ENCODE data around the gene ATP9B. TPM values are rescaled to one million over a fixed set of nuclear protein-coding genes. Genes with fewer than 3 reads are reported as not detected.
"Not testable (repeated sequence)": the region's sequence is repeated elsewhere in the genome, so short reads cannot be mapped to it uniquely, and the experiment has no call there.

Gene ATP9B
- polyA plus RNA-seq, 3 donors = 31.4 to 36.7 (median 31.7) TPM

- DNase-seq (ENCODE audit: low read depth in 3 of 3, low spot score in 2 of 3) = no peak
Measured at GRCh38 chr18:79227621-79228020, 158.4 kb downstream of the ATP9B start.

DNA sequence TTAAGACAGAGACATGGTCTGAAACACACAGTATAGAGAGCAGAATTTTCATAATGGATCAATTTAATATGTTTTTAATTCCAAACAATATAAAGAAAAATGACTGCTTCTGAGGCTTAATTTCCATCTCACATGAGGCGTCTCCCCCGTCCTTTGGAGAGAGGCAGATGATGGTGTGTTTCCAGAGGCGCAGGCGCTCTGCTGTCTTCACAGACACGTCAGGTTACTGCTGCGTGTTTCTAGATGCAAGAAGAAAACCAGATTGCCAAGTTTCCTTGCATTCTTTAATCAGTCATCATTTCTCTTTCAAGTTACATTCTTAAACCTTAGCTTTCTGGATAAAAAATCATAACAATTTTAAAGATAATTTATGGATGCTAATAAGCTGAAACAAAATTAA, 160.2 kb downstream of the ATP9B start:
- no peak for DNase-seq (ENCODE audit: low read depth in 3 of 3, low spot score in 2 of 3)

GRCh38 chr18:79234438-79234837, 165.2 kb downstream of the ATP9B start:
- DNase-seq (ENCODE audit: low read depth in 3 of 3, low spot score in 2 of 3) = no peak

GRCh38 chr18:79239631-79240030, 170.4 kb downstream of the ATP9B start:
- no peak for DNase-seq (ENCODE audit: low read depth in 3 of 3, low spot score in 2 of 3)

DNA sequence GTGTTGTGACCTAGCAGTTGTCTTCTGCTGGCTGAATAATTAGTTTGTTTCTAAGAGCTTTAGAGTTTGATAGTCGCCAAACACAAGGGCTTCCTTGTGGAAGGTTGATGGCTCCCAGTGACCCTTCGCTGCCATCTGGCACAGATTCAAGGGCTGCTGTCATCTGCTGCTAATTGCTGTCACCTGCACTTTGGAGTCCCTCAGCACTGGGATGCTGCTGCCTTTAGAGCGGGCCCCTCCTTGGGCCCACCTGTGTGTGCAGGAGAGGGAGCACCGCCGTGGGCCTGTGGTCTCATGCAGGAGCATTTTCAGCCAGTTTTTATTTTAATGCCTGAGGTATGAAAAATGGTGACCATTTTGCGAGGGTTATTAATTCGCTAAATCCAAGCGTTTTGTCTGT, 172.6 kb downstream of the ATP9B start:
- no peak for DNase-seq (ENCODE audit: low read depth in 3 of 3, low spot score in 2 of 3)

DNA sequence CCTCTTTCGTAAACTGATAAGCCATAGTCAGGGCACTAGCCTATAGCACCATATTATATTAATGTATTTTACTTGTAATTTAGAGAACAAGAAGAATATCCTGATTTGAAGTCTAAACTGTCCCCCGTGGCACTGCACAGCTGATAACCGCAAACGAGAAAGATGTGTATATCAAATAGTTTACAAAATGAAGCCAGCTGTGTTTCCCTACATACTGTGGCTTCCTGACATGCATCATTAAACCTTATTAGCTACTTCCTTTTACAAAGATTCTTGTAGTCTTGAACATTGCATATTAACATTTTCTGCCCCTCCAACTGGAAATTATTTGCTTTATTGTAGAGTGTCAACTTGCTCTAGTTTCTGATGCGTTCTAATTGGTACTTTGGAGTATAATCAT, 173.1 kb downstream of the ATP9B start:
- DNase-seq (ENCODE audit: low read depth in 3 of 3, low spot score in 2 of 3) = no peak

DNA sequence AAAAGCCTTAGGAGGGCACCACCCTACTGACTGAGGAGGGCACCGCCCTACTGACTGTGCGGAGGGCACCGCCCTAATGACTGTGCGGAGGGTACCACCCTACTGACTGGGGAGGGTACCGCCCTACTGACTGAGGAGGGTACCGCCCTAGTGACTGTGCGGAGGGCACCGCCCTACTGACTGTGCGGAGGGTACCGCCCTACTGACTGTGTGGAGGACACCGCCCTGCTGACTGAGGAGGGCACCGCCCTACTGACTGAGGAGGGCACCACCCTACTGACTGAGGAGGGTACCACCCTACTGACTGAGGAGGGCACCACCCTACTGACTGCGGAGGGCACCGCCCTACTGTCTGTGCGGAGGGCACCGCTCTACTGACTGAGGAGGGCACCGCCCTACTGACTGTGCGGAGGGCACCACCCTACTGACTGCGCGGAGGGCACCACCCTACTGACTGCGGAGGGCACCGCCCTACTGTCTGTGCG, 176.4 kb downstream of the ATP9B start:
- DNase-seq (ENCODE audit: low read depth in 3 of 3, low spot score in 2 of 3) = no peak

DNA sequence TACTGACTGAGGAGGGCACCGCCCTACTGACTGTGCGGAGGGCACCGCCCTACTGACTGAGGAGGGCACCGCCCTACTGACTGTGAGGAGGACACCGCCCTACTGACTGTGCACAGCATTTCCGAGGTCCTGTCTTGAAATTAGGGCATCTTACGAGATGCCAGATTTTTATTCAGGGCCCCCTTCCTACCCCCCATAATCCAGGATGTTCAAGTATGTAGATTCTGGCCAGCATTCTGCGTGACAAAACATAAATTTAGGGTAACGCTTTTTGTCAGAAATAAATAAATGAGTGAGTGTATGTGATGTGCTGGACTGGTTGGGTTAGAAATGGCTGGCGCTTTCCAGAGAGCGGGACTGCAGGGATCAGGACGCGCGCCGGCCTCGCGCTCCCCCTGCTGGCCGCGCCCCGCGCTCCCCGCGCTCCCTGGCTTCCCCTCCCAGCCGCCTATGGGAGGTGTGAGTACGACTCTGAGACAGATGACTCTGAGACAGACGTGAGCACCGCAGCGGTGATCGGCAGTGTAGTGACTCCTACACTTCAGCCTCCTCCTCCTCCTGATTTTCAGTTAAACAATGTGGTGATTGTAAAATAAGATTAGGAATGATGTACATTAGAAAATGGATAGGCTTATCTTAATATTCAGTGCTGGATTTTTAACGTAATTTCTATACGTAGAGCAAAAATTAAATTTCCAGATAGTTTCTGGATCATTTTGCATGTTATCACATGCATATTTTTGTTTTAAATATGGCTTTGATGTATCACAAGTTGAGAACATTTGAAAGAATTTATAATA, 177.3 kb downstream of the ATP9B start:
- peak in 1 of 3 donors; percentile 52 for DNase-seq (ENCODE audit: low read depth in 3 of 3, low spot score in 2 of 3)

DNA sequence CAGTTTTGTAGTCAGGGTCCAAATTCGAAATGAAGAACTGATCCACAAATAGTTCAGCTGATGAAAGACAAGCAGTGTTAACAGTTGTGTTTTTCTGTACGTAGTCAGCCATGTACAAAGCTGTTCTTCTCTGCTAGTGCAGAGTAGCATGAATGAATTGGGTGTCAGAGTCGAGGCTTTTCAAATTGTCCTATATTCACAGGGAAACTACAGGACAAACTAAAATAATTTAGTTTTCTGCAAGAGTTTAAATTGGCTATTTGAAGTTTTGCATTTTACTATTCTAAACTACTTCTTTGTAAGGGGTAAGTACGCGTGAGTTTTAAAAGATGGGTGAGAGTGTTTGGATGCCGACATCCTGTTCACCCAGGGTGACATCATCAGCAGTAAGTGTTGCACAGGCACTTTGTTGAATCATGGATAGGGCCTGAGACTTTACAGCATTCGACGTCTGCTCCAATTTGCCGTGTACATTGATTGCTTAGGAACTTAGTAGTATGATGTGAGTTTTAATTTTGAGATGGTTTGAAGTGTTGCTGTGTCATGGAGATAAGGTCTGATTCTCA, 179.4 kb downstream of the ATP9B start:
- no peak for DNase-seq (ENCODE audit: low read depth in 3 of 3, low spot score in 2 of 3)

DNA sequence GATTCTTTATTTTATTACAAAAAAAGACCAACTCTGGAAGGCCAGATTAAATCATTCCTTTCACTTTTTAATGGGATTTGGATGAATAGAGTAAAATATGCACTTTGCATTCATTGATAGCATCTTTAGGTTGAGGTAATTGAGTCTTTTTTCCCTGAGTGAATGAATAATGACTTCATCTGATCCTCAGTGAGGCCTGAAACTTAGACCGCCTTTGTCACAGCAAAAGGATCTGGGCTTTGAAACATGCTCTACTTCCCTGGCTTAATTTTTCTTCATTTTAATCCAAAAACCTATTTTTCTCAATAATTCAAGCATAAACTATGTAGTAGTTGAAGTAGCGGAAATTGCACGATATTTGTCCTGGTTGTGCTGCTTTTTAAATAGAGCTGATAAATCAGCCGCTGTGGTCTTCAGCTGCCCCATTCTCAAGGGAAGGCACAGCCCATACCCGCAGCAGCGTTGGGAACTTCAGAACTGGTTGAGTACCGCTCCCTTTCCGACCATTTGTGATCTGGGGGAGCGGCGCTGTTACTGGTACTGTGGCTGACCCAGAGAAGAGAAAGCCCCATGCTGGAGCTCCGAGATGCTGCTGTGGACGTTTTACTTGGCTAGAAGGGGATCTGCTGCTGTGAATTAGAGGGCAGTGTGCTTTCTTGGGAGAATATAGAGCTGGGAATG, 181.2 kb downstream of the ATP9B start:
- DNase-seq (ENCODE audit: low read depth in 3 of 3, low spot score in 2 of 3) = no peak

DNA sequence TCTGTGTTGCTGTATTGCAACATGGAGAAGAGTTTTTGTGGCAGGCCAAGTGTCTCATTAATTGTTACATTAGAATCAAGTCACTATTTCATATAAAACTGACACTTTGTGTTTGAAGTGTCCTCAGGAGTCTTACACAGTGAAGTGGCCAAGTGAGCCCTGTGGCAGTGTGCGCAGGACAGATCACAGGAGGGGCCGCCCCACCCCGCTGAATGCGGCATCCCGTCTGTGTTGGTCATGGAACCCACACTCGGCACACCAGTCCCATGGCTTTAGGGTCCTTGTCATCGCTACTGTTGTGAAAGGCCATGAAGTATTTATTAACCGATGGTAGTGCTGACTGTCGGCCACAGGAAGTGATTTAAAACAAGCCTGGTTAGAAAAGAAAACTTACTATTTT, 181.8 kb downstream of the ATP9B start:
- DNase-seq (ENCODE audit: low read depth in 3 of 3, low spot score in 2 of 3) = no peak

DNA sequence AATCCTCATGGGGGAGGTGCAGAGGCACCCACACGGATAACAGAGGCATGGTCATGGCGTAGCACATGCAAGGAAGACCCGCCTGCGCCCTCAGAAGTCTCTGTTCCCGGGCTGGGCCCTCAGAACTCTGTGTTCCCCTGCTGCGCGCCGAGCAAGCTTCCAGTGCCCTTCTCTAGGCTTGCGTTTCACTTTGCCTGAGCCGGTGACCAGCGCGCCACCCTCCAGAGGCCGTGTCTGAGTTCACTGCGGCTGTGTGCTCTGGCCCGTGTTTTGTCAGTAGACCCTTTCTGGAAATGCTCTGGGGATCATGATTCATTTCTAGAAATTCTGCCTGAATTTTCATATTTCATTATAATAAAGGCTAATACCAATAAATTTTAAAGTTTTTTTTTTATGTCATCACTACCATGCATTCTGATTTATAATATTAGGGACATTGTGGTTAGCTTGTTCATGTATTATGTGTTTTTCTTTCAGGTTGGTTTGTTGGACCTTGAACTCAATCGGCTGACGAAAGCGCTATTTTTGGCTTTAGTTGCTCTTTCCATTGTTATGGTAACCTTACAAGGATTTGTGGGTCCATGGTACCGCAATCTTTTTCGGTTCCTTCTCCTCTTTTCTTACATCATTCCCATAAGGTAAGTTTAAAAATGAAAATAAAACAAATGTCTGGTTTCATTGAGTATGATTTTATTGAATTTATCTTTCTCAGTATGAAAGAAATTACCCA, 183.9 kb downstream of the ATP9B start:
- no peak for DNase-seq (ENCODE audit: low read depth in 3 of 3, low spot score in 2 of 3)

DNA sequence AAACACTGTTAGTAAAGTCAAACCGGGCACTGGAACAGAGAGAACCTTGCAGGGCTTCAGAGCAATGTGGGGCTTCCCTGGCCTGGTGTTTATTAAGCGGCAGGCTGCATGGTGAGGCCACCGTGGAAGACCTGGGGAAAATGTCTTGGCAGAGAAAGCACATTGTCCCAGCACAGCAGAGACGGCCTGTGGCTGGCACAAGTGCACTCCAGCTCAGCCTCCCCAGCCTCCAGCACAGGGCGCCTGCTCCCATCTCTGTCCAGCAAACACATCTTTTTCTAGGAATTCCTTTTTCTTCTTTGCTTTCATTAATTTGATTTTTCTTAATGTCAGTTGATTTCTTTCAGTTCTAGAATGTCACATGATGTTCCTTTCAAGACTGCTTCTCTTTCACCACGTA, 188.3 kb downstream of the ATP9B start:
- DNase-seq (ENCODE audit: low read depth in 3 of 3, low spot score in 2 of 3) = no peak

GRCh38 chr18:79258447-79258846, 189.3 kb downstream of the ATP9B start:
- DNase-seq (ENCODE audit: low read depth in 3 of 3, low spot score in 2 of 3) = no peak

DNA sequence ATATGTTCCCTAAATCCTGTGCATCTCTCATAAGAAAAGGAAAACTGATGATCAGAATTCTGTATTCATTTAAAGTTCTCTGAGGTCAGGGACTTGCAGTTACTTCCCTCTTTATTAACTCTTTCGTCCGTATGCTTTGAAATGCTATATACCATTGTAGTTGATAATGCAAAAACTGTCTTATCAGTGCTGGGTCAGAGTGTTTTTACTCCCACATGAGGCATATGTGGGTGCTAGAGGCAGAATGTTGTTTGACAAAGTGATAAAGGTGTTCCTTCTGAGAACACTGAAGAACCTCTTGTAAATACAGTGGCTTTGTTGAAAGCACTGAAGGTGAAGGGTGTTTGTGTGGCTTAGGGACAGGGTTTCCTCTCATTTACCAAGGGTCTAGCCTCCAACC, 190.0 kb downstream of the ATP9B start:
- DNase-seq (ENCODE audit: low read depth in 3 of 3, low spot score in 2 of 3) = no peak

DNA sequence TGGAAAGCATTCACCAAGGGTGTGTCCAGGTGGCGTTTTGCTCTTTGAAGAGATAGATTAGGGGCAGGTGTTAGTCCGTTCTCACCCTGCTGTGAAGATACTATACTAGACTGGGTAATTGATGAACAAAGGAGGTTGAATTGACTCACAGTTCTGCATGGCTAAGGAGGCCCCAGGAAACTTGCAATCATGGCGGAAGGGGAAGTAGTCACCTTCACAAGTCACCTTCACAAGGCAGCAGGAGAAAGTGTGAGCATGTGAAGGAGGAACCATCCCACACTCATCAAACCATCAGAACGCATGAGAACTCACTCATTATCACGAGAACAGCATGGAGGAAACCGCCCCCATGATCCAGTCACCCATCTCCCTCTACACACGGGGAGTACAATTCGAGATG, 190.8 kb downstream of the ATP9B start:
- no peak for DNase-seq (ENCODE audit: low read depth in 3 of 3, low spot score in 2 of 3)

DNA sequence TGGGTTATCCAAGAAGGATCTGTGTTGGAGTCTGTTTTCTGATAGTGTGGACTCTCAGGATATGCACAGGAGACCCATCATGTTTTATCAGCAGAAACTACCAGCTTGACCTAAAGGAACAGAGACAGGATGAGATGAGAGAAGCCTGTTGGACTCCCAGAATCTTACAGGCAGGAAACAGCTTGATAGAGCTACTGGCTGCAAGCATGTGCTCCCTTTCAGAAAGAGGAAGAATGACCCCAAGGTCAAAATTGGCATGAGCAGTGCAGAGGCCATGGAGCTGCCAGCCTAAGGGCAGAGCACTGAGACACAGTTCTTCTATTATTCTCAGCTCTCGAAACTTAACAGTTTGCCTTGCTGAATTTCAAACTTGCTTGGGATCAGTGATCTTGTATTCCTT, 191.3 kb downstream of the ATP9B start:
- no peak for DNase-seq (ENCODE audit: low read depth in 3 of 3, low spot score in 2 of 3)

DNA sequence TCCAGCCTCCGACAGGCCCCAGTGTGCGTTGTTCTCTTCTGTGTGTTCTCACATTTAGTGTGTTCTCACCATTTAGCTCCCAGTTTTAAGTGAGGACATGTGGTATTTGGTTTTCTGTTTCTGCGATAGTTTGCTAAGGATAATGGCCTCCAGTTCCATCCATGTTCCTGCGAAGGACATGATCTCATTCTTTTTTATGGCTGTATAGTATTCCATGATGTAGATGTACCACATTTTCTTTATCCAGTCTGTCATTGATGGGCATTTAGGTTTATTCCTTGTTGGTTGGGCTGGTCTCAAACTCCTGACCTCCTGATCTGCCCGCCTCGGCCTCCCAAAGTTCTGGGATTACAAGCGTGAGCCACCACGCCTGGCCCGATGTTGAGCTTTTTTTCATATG, 195.9 kb downstream of the ATP9B start:
- not testable (repeated sequence) for DNase-seq (ENCODE audit: low read depth in 3 of 3, low spot score in 2 of 3)

- DNase-seq (ENCODE audit: low read depth in 3 of 3, low spot score in 2 of 3) = not testable (repeated sequence)
Measured at GRCh38 chr18:79271812-79272211, 202.6 kb downstream of the ATP9B start.

GRCh38 chr18:79272916-79273315, 203.7 kb downstream of the ATP9B start:
- DNase-seq (ENCODE audit: low read depth in 3 of 3, low spot score in 2 of 3) = no peak

GRCh38 chr18:79274823-79275222, 205.6 kb downstream of the ATP9B start:
- no peak for DNase-seq (ENCODE audit: low read depth in 3 of 3, low spot score in 2 of 3)
